Prostate gland (tissue), 2 donors: ENCODE measurements around the gene PSEN1. TPM values are rescaled to one million over a fixed set of nuclear protein-coding genes. Genes with fewer than 3 reads are reported as not detected.

Experiments used
- DNase-seq: peaks from one replicate; pipeline ENCODE4 v3.0.0-alpha.2; 2019; ENCODE audit warnings: low spot score
- H3K27ac ChIP-seq, 2 donors: fragments of 200-600 bp; sonication (generic); 2 replicates each; pipeline ENCODE4 v1.5.1; 2017 to 2019
- H3K27me3 ChIP-seq: fragments of 200-600 bp; sonication (generic); replicated peaks from 2 replicates; pipeline ENCODE4 v1.5.1; 2019; ENCODE audit not compliant: insufficient read depth
- H3K36me3 ChIP-seq, 2 donors: fragments of 200-600 bp; sonication (generic); 1 replicate in 1 of 2; 2 replicates in 1 of 2; pipeline versions ENCODE4 v1.5.1 to v1.8.1; 2017 to 2019
- H3K4me1 ChIP-seq: fragments of 200-600 bp; sonication (generic); replicated peaks from 2 replicates; pipeline ENCODE4 v1.5.1; 2019
- H3K4me3 ChIP-seq, 2 donors: fragments of 200-600 bp; sonication (generic); 2 replicates each; pipeline ENCODE4 v1.5.1; 2017 to 2019
- H3K9me3 ChIP-seq: fragments of 200-600 bp; sonication (generic); 2 replicates; pipeline ENCODE4 v1.5.1; 2017
- POLR2A ChIP-seq: fragments of 450-650 bp; IDR thresholded peaks from one replicate; pipeline ENCODE4 v1.6.1; 2016; ENCODE audit warnings: antibody characterized with exemption, mild to moderate bottlenecking
- POLR2AphosphoS5 ChIP-seq: sonication (generic); formaldehyde crosslinking; IDR thresholded peaks from one replicate; pipeline ENCODE4 v1.6.1; 2017; ENCODE audit warnings: antibody characterized with exemption
- WGBS: methylation state at CpG from one replicate; pipeline ENCODE4 v1.1.5; 2018; 5-methylcytosine and 5-hydroxymethylcytosine counted together
- intact Hi-C: fragments of 100-400 bp; cut with DNase I; formaldehyde crosslinking; loops from one replicate; pipeline ENCODE4 v1.14.2; 2022
- small RNA-seq, 2 donors: library from RNA; depleted of rRNA; stranded (forward); fragments of <200 nt; gene quantifications; one replicate each; pipeline ENCODE3, GENCODE V24; 2016
- total RNA-seq, 2 donors: library from RNA; depleted of rRNA; stranded (reverse); fragments of >200 nt; gene quantifications; one replicate each; pipeline ENCODE4 v1.1.0, GENCODE V29; 2016
- TF ChIP-seq, protein P1 (sequence below), 4 experiments: fragments of 200-600 bp in 2 of 4; fragments of 450-650 bp in 2 of 4; sonication (generic) in 2 of 4; IDR thresholded peaks; 1 replicate in 3 of 4; 2 replicates in 1 of 4; pipeline ENCODE4 v1.5.1; 2016 to 2019; ENCODE audit warnings: antibody characterized with exemption in 4 of 4, mild to moderate bottlenecking in 2 of 4, moderate library complexity in 2 of 4

PSEN1 gene
- total RNA-seq, 2 donors from 2014 or later, result 46.3 to 61.9 TPM

DNA sequence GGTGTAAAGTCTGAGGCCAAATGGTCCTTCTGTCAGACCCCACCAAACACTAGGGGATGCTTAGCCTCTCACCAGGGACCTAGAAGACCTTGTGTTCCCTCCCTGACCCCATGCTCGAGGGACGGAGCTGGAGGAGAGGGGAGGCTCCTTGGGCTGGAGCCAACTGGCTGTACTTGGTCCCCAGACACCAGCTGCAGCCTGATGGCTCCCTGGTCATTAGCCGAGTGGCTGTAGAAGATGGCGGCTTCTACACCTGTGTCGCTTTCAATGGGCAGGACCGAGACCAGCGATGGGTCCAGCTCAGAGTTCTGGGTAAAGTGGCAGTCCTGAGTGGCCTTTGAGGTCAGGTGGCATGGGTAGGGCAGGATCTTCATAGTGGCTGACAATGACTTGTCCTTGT is 130.0 kb downstream of the PSEN1 start:
- WGBS, result 92% methylated on average over 7 of the region's 7 CpGs
- no peak overlapping the region for H3K4me3 ChIP-seq
- TF ChIP-seq POLR2AphosphoS5, result no peak
- TF ChIP-seq, protein P1, sequence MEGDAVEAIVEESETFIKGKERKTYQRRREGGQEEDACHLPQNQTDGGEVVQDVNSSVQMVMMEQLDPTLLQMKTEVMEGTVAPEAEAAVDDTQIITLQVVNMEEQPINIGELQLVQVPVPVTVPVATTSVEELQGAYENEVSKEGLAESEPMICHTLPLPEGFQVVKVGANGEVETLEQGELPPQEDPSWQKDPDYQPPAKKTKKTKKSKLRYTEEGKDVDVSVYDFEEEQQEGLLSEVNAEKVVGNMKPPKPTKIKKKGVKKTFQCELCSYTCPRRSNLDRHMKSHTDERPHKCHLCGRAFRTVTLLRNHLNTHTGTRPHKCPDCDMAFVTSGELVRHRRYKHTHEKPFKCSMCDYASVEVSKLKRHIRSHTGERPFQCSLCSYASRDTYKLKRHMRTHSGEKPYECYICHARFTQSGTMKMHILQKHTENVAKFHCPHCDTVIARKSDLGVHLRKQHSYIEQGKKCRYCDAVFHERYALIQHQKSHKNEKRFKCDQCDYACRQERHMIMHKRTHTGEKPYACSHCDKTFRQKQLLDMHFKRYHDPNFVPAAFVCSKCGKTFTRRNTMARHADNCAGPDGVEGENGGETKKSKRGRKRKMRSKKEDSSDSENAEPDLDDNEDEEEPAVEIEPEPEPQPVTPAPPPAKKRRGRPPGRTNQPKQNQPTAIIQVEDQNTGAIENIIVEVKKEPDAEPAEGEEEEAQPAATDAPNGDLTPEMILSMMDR (IDR thresholded peaks at IDR 0.05), result no peak
- no peak for TF ChIP-seq POLR2A
- H3K4me1 ChIP-seq, result no peaks in the 10 kb centered on the region
- no peaks in the 10 kb centered on the region for H3K27me3 ChIP-seq
- intact Hi-C loops, result no loop called here
- no peaks in the 10 kb centered on the region for H3K36me3 ChIP-seq
- no peaks in the 10 kb centered on the region for H3K9me3 ChIP-seq
- DNase-seq, result no peak
- no peak overlapping the region for H3K27ac ChIP-seq

DNA sequence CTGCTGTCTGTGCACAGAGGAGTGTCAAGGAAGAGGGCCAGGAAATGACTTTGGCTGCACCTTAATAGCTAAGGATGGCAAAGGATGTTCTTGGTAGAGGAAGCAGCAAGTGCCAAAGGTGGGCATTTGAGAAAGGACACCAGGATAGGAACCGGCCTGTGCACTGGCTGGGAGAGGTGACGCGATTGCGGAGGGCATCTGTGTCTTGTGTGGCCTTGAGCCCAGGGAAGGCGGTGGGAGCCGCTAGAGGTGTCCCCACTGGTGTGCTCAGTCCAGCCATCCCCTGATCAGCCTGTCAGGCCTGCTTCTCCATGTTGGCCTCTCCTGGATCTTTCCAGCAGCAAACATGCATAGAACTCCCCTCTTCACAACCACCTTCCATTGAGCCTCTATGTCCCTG is 131.2 kb downstream of the PSEN1 start:
- no peak for TF ChIP-seq POLR2AphosphoS5
- TF ChIP-seq, protein P1 (IDR thresholded peaks at IDR 0.05), result no peak
- TF ChIP-seq POLR2A, result no peak
- H3K27ac ChIP-seq, result no peak overlapping the region
- 95% methylated on average over 6 of the region's 6 CpGs for WGBS
- intact Hi-C loops, result no loop called here
- H3K36me3 ChIP-seq, result no peaks in the 10 kb centered on the region
- no peaks in the 10 kb centered on the region for H3K27me3 ChIP-seq
- no peak for DNase-seq
- H3K9me3 ChIP-seq, result no peaks in the 10 kb centered on the region
- H3K4me3 ChIP-seq, result no peak overlapping the region
- H3K4me1 ChIP-seq, result no peaks in the 10 kb centered on the region

DNA sequence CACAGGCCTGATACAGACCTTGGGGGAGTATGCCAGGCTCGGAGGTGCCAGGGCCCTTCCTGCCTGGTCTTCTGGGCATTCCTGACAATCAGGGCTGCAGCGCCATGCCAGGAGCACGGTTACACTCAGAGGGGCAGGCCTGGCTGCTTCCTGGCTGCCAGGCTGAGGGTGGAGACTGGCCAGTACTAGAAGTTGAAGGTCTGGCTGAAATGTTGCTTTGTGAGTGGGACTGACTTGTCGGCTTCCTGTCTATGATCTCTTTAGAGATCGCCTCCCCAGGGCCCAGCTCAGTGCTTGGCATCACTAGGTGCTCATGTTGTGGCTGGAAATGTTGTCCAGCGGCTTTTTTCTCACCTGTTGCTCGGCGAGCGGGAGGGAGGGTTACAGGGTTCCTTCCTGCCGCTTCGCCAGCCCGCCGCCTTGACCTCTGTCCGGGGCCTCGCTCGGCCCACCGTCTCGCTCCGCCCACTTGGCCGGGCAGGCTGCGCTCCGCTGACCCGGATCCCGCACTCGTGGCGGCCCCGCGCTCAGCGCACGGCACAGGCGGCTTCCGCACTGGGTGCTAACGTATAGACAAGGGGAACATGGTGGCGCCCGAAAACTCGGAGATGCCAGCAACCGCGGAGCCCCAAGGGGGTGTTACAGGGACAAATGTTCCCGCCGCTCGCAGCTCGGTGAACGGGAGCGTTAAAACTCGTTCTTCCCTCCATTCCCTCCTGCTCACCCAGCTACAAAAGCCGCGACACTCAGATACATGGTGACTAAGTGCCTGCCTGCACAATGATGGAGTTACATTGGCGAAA is 133.6 kb downstream of the PSEN1 start:
- intact Hi-C loops, result no loop called here
- H3K27me3 ChIP-seq, result no peaks in the 10 kb centered on the region
- WGBS, result 4% methylated on average over 48 of the region's 48 CpGs
- no peaks in the 10 kb centered on the region for H3K36me3 ChIP-seq
- H3K27ac ChIP-seq, result peak overlapping the region; percentile 23
- no peak for DNase-seq
- TF ChIP-seq POLR2A (no peak), POLR2AphosphoS5 (no peak)
- TF ChIP-seq, protein P1 (IDR thresholded peaks at IDR 0.05), result no peak
- H3K4me1 ChIP-seq, result no peaks in the 10 kb centered on the region
- H3K4me3 ChIP-seq, result peak overlapping the region; percentile 27 to 30
- no peaks in the 10 kb centered on the region for H3K9me3 ChIP-seq

DNA sequence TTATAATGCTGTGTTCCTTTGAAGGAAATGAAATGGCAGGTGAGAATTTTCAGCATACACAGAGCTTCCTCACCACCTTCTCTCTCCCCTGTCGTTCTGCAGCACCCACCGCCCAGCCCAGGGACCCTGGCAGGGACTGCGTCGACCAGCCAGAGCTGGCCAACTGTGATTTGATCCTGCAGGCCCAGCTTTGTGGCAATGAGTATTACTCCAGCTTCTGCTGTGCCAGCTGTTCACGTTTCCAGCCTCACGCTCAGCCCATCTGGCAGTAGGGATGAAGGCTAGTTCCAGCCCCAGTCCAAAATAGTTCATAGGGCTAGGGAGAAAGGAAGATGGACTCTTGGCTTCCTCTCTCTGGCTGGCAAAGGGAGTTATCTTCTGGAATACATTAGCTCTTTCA is 136.1 kb downstream of the PSEN1 start:
- H3K4me1 ChIP-seq, result no peaks in the 10 kb centered on the region
- intact Hi-C loops, result no loop called here
- no peaks in the 10 kb centered on the region for H3K36me3 ChIP-seq
- no peak overlapping the region for H3K27ac ChIP-seq
- no peak for DNase-seq
- TF ChIP-seq, protein P1 (IDR thresholded peaks at IDR 0.05), result no peak
- TF ChIP-seq POLR2AphosphoS5 (no peak), POLR2A (no peak)
- H3K4me3 ChIP-seq, result no peak overlapping the region
- 65% methylated on average over 6 of the region's 6 CpGs for WGBS
- no peaks in the 10 kb centered on the region for H3K9me3 ChIP-seq
- no peaks in the 10 kb centered on the region for H3K27me3 ChIP-seq

Small RNA genes within 50 kb of the gene (small RNA-seq; reads per million reads assigned to genes)
- gene AC004858.1, result 0 reads per million in 2 donors
- gene RNU6-419P, result 0 reads per million in 2 donors

Other genes starting within 250 kb of the PSEN1 start
- 10 to 100 TPM in 1 of 2 donors, not detected in 1; 11.0 TPM for gene DPF3, start 242.4 kb upstream of the PSEN1 start, total RNA-seq
- gene DCAF4, start 210.0 kb upstream of the PSEN1 start, total RNA-seq, result 10 to 100 TPM in 1 of 2 donors, 1 to 10 TPM in 1; 8.9 to 29.6 TPM
- gene ZFYVE1, start 109.4 kb upstream of the PSEN1 start, total RNA-seq, result 10 to 100 TPM; 16.6 to 31.7 TPM
- 10 to 100 TPM; 36.8 to 78.6 TPM for gene RBM25, start 78.0 kb upstream of the PSEN1 start, total RNA-seq
- 10 to 100 TPM; 10.7 to 33.1 TPM for gene PAPLN, start 101.0 kb downstream of the PSEN1 start, total RNA-seq